Measurements from ENCODE around the gene PARN.

The PARN gene

DNA sequence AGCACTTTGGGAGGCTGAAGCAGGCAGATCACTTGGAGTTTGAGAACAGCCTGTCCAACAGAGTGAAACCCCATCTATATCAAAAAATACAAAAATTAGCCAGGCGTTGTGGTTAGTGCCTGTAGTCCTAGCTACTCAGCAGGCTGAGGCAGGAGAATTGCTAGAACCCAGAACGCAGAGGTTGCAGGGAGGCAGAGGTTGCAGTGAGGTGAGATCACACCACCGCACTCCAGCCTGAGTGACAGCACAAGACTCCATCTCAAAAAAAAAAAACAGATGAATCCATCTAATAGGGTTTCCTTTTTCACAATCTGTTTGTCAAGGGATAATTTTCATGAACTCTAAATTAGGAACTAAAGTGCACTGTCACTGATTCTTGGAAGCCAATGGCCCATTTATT lies 99.0 kb downstream of the PARN start:
- in situ Hi-C loops (cut with MboI; ENCODE audit: low sequenced_read_pairs), result loop anchor here (25.0 kb wide), 1 partner anchor 619 kb away; the partner anchor contains the start of gene ERCC4

DNA sequence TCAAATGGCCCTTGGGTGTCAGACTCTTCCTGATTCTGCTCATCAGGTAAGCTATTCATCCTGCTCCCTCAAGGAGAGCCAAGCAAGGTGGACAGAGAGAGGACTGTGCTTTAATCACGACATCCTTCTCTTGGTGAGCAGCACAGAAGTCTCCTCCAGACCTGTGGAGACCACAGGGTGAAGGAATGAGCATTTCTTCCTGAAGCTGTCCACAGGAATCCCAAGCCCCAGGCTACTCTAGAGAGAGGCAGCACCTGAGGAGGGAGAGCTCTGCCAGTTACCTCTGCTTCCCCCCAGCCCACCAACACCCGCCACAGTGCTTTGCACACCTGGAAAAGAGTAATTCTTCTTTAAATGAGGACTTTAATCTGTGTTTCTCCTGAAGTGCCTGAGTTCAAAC lies 100.0 kb downstream of the PARN start:
- in situ Hi-C loops (cut with MboI; ENCODE audit: low sequenced_read_pairs), result loop anchor here (25.0 kb wide), 1 partner anchor 618 kb away; the partner anchor contains the start of gene ERCC4

DNA sequence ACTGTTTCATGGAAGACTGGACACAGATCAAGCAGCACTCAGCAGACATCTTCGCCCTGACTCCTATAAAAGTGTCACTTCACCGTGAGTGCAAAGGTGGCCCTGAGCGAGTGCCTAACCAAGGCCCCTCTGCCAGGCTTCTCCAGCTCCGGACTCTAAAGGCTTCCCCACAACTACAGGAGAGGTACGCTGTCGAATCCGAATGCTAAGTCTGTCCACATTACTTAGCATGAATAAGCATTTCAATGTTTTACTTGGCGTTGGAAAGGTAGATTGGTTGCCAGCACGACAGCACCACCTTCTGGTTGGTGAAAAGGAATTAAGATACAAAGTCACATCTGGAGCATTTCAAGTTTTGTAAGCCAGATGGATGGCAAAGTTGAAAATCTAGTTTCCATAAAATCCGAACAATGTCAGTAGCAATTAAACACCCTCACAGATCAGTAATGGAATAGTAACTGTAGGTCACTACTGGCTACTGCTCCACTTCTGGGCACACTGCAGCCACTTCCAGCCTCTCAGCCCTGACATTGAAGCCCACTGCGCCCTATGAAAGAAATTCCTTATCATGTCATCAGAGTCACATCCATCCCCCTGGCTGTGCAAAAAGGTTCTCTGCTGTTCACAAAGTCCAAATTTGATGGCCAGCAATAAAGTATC lies 100.9 kb downstream of the PARN start:
- in situ Hi-C loops (cut with MboI; ENCODE audit: low sequenced_read_pairs), result loop anchor here (25.0 kb wide), 1 partner anchor 617 kb away; the partner anchor contains the start of gene ERCC4

DNA sequence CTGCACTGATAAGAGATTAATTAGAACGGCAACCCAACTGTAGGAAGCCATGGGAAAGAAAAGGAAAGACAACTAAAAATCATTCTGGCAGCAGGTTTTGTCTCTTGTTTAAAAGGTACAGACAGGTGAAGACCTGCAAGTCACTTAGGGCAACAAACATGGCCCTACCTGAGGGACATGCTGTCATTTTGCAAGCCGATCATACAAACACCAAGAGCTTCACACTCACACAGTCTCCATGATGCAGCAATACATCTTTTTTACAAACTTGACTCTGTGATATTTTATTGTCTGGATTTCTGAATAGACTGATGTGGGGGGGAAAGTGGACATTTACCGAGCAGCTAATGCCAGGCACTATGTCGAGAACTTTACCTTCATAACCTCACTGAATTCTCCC lies 101.8 kb downstream of the PARN start:
- in situ Hi-C loops (cut with MboI; ENCODE audit: low sequenced_read_pairs), result loop anchor here (25.0 kb wide), 1 partner anchor 616 kb away; the partner anchor contains the start of gene ERCC4

DNA sequence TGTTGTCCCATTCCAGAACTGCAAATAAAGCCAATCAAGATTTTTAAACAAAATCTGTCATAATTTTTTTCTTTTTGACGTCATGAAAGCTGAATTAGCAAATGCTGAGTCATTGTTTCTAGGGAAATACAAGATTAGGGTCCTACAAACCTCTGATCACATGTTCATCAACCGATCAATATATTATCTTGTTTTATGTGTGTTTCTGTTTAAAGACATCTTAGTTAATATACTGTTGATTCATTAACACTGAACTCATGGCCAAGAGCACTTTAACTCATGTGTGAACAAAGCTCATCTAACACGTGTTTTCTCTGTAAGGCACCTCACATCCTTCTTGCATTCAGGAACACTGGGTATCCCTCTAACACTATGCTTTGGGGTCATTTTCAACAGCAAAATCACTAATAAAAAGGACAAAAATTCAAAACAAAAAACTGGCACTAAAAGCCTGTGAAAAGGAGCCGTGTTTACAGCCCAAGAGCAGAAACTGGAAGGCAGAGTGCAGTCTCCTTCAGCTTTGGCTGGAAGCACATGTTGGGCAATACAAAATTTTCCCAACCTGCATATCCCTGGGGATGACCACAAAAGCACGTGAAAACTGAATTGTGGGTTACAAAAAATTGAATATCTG lies 102.5 kb downstream of the PARN start:
- in situ Hi-C loops (cut with MboI; ENCODE audit: low sequenced_read_pairs), result loop anchor here (25.0 kb wide), 1 partner anchor 615 kb away; the partner anchor contains the start of gene ERCC4

GRCh38 chr16:14525596-14525995 lies 104.5 kb downstream of the PARN start:
- in situ Hi-C loops (cut with MboI; ENCODE audit: low sequenced_read_pairs), result loop anchor here (25.0 kb wide), 1 partner anchor 613 kb away; the partner anchor contains the start of gene ERCC4

GRCh38 chr16:14524979-14525378 lies 105.1 kb downstream of the PARN start:
- in situ Hi-C loops (cut with MboI; ENCODE audit: low sequenced_read_pairs), result loop anchor here (25.0 kb wide), 1 partner anchor 613 kb away; the partner anchor contains the start of gene ERCC4

DNA sequence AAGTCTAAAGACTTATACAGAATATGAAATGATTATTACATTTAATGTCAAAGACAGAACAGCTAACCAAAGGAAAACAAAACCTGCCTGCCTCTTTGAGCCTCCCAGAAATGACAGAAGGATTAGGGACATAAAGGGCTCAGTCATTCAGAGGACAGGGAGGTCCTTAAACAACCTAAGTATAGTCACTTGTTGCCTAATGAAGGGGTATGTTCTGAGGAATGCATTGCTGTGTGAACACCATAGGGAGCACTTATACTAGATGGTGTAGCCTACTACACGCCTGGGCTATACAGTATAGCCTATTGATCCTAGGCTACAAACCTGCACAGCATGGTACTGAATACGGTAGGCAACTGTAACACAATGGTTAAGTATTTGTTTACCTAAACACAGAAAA lies 106.4 kb downstream of the PARN start:
- in situ Hi-C loops (cut with MboI; ENCODE audit: low sequenced_read_pairs), result no loop called here

GRCh38 chr16:14522671-14523070 lies 107.4 kb downstream of the PARN start:
- in situ Hi-C loops (cut with MboI; ENCODE audit: low sequenced_read_pairs), result no loop called here

DNA sequence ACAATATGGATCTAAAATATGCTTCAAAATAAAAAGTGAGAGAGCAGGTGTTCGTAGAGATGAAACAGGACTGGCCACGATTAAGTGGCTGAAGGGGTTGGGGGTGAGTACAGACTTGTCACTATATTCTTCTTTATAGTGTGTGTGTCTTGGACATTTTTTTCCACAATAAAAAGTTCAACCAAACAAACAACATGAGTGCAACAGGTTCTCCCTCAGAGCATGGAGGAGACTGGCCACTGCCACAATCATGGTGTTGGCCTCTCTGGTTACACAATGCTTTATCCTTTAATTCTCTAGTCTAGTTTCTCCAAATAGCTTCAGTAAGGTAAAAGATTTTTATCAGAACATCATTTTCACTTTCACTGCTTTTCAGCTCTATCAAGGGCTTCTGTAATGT lies 109.3 kb downstream of the PARN start:
- in situ Hi-C loops (cut with MboI; ENCODE audit: low sequenced_read_pairs), result no loop called here

GRCh38 chr16:14514967-14515366 lies 115.1 kb downstream of the PARN start:
- in situ Hi-C loops (cut with MboI; ENCODE audit: low sequenced_read_pairs), result no loop called here

DNA sequence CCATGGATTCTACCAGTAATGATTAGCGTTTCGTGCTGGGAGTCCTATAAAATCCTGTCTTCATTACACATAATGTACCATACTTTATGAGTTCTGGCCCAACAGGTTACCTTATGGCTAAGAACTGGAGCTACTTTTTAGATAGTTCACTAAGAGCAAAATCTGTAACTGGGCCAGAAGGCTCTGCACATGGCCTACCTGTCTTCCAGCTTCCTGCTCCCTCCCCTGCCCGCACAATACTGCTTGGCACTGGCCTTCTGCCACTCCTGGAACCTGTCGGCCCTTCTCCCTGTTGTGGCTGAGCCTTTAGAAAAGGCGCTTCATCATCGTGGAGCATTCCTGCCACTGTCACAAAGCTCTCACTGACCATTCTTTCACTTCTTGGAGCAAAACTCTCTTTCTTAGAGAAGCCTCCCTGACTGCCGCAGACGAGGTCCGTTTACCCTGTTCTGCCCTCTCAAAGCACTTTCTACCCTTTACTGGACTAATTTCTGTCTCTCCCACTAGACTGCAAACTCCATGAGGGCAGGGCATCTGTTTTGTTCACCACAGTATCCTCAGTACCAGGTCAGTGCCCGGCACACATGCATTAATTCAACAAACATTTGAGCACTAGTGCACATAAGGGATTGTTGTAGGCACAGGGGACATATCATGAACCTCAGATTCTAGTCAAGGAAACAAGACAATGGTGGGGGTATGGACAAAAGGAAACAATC lies 116.5 kb downstream of the PARN start:
- in situ Hi-C loops (cut with MboI; ENCODE audit: low sequenced_read_pairs), result no loop called here

- in situ Hi-C loops (cut with MboI; ENCODE audit: low sequenced_read_pairs), result no loop called here
Observed at GRCh38 chr16:14511800-14512135, 118.3 kb downstream of the PARN start.

DNA sequence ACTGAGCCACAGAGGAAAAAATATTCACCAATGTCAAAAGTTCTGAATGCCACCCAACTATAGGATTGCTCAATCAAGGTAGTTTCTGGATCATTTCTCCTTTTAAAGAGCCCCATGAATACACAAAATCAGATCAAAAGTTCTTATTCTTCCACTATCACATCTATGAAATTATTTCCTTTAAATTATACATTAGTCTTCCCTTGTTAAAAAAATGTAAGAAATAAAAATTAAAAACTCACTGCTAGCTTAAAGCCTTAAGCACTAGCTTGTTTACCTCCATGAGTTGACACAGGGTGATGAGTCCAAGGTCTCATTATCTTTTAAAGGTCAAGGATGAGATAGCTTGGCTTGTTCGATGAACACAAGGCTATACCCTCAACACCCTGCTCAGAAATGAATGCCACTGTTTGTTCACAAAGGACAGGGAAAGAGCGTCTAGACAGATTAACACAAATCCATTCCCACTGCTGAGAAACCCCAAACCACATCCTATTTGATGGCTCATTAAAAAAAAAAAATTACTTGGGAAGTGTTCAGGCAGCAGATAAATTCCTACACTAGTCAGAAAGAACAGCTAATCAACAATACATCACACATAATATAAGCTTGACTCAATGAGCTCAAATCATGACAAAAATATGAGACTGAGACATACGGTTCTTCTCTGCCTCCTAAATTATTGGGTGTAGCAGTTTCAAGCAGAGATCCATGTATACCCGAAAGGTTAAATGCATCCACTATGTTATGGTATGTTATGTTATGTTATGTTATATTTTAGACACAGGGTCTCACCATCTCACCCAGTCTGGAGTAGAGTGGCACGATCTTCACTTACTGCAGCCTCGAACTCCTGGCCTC lies 118.9 kb downstream of the PARN start:
- in situ Hi-C loops (cut with MboI; ENCODE audit: low sequenced_read_pairs), result no loop called here

DNA sequence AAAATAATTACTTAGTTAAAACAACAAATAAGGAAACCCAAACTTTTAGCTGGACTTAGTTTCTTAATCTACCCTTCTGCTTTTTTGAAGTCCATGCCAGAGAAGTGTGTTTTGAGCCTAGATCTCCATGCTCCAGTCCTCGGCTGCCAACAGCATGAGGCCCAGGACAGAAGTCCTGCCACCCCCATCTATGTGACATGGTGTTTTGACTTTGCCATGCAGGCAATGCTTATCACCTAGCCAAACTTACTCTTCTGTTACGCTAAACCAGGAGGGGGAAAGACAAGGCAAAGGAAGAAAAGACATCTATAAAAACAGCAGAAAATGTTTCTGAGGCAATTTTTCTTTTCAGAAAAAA lies 119.5 kb downstream of the PARN start:
- in situ Hi-C loops (cut with MboI; ENCODE audit: low sequenced_read_pairs), result no loop called here

DNA sequence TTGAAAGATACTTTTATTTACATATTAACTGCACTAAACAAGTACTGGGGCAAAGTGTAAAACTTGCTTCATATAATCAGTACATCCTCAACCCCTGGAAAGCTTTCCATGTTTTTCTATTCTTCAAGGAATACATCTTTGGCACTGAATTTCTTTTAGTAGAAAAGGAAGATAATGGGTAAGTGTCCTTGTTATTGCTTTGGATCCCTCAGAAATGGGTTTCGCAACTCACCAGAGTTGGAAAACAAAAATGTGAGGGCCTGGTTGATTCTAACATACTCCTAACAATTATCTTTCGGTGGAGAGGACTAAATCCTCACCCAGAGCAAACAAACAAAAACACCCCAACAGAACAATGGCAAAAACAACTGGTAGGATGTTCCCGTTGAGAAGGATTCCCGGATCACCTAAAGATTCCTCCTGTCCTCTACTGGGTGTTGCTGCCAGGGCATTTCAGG lies 120.4 kb downstream of the PARN start:
- in situ Hi-C loops (cut with MboI; ENCODE audit: low sequenced_read_pairs), result no loop called here

GRCh38 chr16:14509055-14509454 lies 121.0 kb downstream of the PARN start:
- in situ Hi-C loops (cut with MboI; ENCODE audit: low sequenced_read_pairs), result no loop called here

DNA sequence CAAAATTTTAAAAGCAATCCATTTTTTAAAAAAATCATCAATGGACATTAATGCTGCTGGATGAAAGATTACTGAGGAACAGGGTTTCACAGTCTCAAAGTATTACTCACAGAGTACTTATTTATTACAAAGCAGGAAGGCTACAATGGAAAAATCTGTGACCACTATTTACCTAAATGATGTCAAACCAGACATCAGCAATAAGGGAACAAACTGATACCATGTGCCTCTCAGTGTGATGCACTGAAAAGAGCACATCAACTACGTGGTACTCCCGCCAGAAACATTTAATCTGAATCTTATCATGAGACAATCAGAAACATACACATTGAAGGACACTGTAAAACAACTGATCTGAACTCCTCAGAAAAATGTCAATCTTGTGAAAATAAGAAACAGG lies 124.2 kb downstream of the PARN start:
- in situ Hi-C loops (cut with MboI; ENCODE audit: low sequenced_read_pairs), result no loop called here

GRCh38 chr16:14502932-14503741 lies 126.9 kb downstream of the PARN start:
- in situ Hi-C loops (cut with MboI; ENCODE audit: low sequenced_read_pairs), result no loop called here

All from HL-60/S4 treated with phorbol 12-myristate 13-acetate at 8.2 ng/mL for 4 days and 3 days (cell line).